K562 (cell line): ENCODE results near the gene NPFF. TPM values are rescaled to one million over a fixed set of nuclear protein-coding genes. Genes with fewer than 3 reads are reported as not detected.
A peak's percentile ranks its signal among the peaks of the same experiment; 100 is the strongest.

Source experiments
- EP400 ChIP-seq: fragments of 450-650 bp; IDR thresholded peaks from 2 replicates; pipeline ENCODE4 v1.6.1; 2017; ENCODE audit warnings: antibody characterized with exemption, mild to moderate bottlenecking, moderate library complexity
- MYC ChIP-seq, 2 experiments: fragments of 250-450 bp in 1 of 2; sonication (Bioruptor Pico) in 1 of 2; IDR thresholded peaks; 2 replicates each; pipeline versions ENCODE4 v1.5.1 to v1.6.1; 2012 to 2021; ENCODE audit warnings: low read depth in 2 of 2, borderline replicate concordance in 1 of 2, improper control_type of control experiment in 1 of 2, low read length in 1 of 2, mild to moderate bottlenecking in 1 of 2, moderate library complexity in 1 of 2
- OTX1 ChIP-seq: fragments of 450-650 bp; formaldehyde crosslinking; IDR thresholded peaks from 2 replicates; pipeline ENCODE4 v1.4.0; 2022; ENCODE audit warnings: mild to moderate bottlenecking
- PML ChIP-seq: IDR thresholded peaks from 2 replicates; pipeline ENCODE4 v1.6.1; 2012; ENCODE audit warnings: low read length, inconsistent platforms
- ZNF239 ChIP-seq: fragments of 250-450 bp; sonication (Bioruptor Pico); IDR thresholded peaks from 2 replicates; pipeline ENCODE4 v1.4.0; 2020; ENCODE audit warnings: mild to moderate bottlenecking
- ZNF561 ChIP-seq: fragments of 450-650 bp; formaldehyde crosslinking; conservative IDR thresholded peaks from 2 replicates; pipeline ENCODE4 v1.4.0; 2020; ENCODE audit warnings: mild to moderate bottlenecking, moderate library complexity
- ZNF584 ChIP-seq: fragments of 200-800 bp; sonication (Bioruptor generic); IDR thresholded peaks from 2 replicates; pipeline ENCODE4 v1.6.1; 2016; ENCODE audit warnings: low read depth, mild to moderate bottlenecking, missing genetic modification characterization, missing compliant biosample characterization
- ZNF589 ChIP-seq: fragments of 200-800 bp; sonication (Bioruptor generic); IDR thresholded peaks from 2 replicates; pipeline ENCODE4 v1.6.1; 2016; ENCODE audit warnings: low read depth, missing genetic modification characterization, missing compliant biosample characterization
- polyA plus RNA-seq, 8 experiments: library from polyadenylated mRNA; depleted of rRNA in 4 of 8; stranded (reverse) in 5 of 8; unstranded in 3 of 8; fragments of >200 nt; fragmentation: Nextera tagmentation in 2 of 8; fragmentation: Illumina TruSeq in 1 of 8; extraction: Ambion mirVana in 2 of 8; extraction: Trizol in 1 of 8; gene quantifications; 2 replicates each; pipeline versions ENCODE4 v1.2.1 to v1.2.3, GENCODE V29; 2011 to 2014; ENCODE audit warnings: inconsistent platforms in 1 of 8, missing spikeins in 1 of 8
- total RNA-seq, 7 experiments: library from RNA; depleted of rRNA in 6 of 7; stranded (reverse); fragments of >200 nt in 6 of 7; fragmentation: Illumina TruSeq in 2 of 7; extraction: Trizol in 2 of 7; gene quantifications; 2 replicates each; pipeline versions ENCODE4 v1.2.1 to v1.2.3, GENCODE V29; 2011 to 2021; ENCODE audit warnings: low replicate concordance in 1 of 7
- TF ChIP-seq, protein P1 (sequence below), 3 experiments: fragments of 200-800 bp in 1 of 3; fragments of 250-450 bp in 1 of 3; fragments of 450-650 bp in 1 of 3; sonication (Bioruptor Pico) in 1 of 3; sonication (Bioruptor generic) in 1 of 3; formaldehyde crosslinking in 1 of 3; IDR thresholded peaks; 2 replicates each; pipeline versions ENCODE4 v1.6.1 to v1.8.0; 2016 to 2022; ENCODE audit warnings: mild to moderate bottlenecking in 2 of 3, missing genetic modification characterization in 2 of 3, missing compliant biosample characterization in 1 of 3, moderate library complexity in 1 of 3
- TF ChIP-seq, protein P2 (sequence below), 2 experiments: fragments of 450-650 bp; IDR thresholded peaks; 2 replicates each; pipeline ENCODE4 v1.6.1; 2018; ENCODE audit warnings: mild to moderate bottlenecking in 2 of 2, low read depth in 1 of 2; ENCODE audit not compliant: partially characterized antibody in 2 of 2
- TF ChIP-seq, protein P3 (sequence below): fragments of 450-650 bp; IDR thresholded peaks from 2 replicates; pipeline ENCODE4 v1.6.1; 2016
- TF ChIP-seq, protein P4 (sequence below): fragments of 450-650 bp; formaldehyde crosslinking; IDR thresholded peaks from 2 replicates; pipeline ENCODE4 v1.4.0; 2020; ENCODE audit warnings: mild to moderate bottlenecking
- TF ChIP-seq, protein P5 (sequence below): fragments of 450-650 bp; formaldehyde crosslinking; IDR thresholded peaks from 2 replicates; pipeline ENCODE4 v1.4.0; 2022; ENCODE audit warnings: missing genetic modification characterization

The NPFF gene
- total and polyA plus RNA-seq, 9 of the 15 experiments (the other 6 are each of a cell fraction or from before 2014, with no cell fraction given): 0.15 to 1.2 (median 0.55) TPM; not detected in 6

DNA sequence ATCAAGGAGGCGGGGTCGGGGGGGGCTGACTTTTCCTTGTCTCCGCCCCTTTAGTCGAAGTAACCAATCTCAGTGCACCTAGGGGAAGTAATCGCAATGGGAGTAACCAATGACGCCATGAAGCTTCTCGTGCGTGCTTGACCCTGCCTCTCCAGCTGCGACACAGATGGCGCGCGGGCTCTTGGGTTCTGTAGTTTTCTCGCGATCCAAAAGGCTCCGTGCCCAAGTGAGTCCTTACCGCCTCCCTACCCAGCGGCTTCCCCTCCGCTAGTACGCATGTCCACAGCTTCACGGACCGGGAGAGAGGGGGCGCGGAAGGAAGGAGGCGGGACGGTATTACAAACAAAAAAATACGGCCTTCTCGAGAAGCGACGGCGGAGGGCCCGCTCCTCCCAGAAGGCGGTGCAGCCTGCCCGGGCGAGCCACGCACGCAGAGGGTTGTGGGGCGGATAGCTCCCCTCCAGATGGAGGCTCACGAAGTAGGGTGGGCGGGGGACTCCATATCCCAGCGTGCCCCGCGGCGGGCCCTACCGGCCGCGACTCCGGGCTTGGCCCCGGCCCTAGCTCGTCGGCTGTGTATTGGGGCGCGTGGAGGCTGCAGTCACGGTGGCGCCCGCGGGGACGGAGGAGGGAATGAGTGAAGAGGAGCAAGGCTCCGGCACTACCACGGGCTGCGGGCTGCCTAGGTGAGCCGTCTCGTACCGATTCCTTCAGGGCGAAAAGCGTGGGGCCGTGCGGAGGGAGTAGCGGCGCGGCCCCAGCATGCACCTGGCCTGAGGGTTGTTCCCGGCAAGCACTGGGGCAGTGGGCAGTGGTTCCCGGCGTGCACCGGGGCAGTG, 6.3 kb downstream of the NPFF start, which contains the start of gene TARBP2 (continued):
- TF ChIP-seq, protein P1, sequence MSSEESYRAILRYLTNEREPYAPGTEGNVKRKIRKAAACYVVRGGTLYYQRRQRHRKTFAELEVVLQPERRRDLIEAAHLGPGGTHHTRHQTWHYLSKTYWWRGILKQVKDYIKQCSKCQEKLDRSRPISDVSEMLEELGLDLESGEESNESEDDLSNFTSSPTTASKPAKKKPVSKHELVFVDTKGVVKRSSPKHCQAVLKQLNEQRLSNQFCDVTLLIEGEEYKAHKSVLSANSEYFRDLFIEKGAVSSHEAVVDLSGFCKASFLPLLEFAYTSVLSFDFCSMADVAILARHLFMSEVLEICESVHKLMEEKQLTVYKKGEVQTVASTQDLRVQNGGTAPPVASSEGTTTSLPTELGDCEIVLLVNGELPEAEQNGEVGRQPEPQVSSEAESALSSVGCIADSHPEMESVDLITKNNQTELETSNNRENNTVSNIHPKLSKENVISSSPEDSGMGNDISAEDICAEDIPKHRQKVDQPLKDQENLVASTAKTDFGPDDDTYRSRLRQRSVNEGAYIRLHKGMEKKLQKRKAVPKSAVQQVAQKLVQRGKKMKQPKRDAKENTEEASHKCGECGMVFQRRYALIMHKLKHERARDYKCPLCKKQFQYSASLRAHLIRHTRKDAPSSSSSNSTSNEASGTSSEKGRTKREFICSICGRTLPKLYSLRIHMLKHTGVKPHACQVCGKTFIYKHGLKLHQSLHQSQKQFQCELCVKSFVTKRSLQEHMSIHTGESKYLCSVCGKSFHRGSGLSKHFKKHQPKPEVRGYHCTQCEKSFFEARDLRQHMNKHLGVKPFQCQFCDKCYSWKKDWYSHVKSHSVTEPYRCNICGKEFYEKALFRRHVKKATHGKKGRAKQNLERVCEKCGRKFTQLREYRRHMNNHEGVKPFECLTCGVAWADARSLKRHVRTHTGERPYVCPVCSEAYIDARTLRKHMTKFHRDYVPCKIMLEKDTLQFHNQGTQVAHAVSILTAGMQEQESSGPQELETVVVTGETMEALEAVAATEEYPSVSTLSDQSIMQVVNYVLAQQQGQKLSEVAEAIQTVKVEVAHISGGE (CRISPR knock-in tag; IDR thresholded peaks at IDR 0.05): peak in 2 of 3 experiments; percentile 51 to 91; a peak in 3 of 6 replicates
- TF ChIP-seq ZNF239 (CRISPR knock-in tag) (peak; percentile 49), OTX1 (peak; percentile 61; the same call in 1 of the 2 replicates), PML (peak; percentile 64), ZNF589 (peak; percentile 93), ZNF584 (CRISPR knock-in tag) (peak; percentile 91), ZNF561 (CRISPR knock-in tag) (0 out of 2 replicates have a peak, but pooled peaks have one; percentile 59), EP400 (peak; percentile 99), MYC (IDR thresholded peaks at IDR 0.05; ENCODE audit: low read depth, low read length) (peak; percentile 93), MYC (CRISPR knock-in tag; IDR thresholded peaks at IDR 0.05; ENCODE audit: borderline replicate concordance, low read depth) (peak; percentile 96; the same call in 1 of the 2 replicates)
- TF ChIP-seq, protein P2, sequence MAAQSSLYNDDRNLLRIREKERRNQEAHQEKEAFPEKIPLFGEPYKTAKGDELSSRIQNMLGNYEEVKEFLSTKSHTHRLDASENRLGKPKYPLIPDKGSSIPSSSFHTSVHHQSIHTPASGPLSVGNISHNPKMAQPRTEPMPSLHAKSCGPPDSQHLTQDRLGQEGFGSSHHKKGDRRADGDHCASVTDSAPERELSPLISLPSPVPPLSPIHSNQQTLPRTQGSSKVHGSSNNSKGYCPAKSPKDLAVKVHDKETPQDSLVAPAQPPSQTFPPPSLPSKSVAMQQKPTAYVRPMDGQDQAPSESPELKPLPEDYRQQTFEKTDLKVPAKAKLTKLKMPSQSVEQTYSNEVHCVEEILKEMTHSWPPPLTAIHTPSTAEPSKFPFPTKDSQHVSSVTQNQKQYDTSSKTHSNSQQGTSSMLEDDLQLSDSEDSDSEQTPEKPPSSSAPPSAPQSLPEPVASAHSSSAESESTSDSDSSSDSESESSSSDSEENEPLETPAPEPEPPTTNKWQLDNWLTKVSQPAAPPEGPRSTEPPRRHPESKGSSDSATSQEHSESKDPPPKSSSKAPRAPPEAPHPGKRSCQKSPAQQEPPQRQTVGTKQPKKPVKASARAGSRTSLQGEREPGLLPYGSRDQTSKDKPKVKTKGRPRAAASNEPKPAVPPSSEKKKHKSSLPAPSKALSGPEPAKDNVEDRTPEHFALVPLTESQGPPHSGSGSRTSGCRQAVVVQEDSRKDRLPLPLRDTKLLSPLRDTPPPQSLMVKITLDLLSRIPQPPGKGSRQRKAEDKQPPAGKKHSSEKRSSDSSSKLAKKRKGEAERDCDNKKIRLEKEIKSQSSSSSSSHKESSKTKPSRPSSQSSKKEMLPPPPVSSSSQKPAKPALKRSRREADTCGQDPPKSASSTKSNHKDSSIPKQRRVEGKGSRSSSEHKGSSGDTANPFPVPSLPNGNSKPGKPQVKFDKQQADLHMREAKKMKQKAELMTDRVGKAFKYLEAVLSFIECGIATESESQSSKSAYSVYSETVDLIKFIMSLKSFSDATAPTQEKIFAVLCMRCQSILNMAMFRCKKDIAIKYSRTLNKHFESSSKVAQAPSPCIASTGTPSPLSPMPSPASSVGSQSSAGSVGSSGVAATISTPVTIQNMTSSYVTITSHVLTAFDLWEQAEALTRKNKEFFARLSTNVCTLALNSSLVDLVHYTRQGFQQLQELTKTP (IDR thresholded peaks at IDR 0.05; ENCODE audit: low read depth in 1 of 2, partially characterized antibody in 2 of 2): peak in 1 of 2 experiments; percentile 98
- TF ChIP-seq, protein P3, sequence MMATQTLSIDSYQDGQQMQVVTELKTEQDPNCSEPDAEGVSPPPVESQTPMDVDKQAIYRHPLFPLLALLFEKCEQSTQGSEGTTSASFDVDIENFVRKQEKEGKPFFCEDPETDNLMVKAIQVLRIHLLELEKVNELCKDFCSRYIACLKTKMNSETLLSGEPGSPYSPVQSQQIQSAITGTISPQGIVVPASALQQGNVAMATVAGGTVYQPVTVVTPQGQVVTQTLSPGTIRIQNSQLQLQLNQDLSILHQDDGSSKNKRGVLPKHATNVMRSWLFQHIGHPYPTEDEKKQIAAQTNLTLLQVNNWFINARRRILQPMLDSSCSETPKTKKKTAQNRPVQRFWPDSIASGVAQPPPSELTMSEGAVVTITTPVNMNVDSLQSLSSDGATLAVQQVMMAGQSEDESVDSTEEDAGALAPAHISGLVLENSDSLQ: peak; percentile 73
- TF ChIP-seq, protein P4, sequence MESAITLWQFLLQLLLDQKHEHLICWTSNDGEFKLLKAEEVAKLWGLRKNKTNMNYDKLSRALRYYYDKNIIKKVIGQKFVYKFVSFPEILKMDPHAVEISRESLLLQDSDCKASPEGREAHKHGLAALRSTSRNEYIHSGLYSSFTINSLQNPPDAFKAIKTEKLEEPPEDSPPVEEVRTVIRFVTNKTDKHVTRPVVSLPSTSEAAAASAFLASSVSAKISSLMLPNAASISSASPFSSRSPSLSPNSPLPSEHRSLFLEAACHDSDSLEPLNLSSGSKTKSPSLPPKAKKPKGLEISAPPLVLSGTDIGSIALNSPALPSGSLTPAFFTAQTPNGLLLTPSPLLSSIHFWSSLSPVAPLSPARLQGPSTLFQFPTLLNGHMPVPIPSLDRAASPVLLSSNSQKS: no peak
- TF ChIP-seq, protein P5, sequence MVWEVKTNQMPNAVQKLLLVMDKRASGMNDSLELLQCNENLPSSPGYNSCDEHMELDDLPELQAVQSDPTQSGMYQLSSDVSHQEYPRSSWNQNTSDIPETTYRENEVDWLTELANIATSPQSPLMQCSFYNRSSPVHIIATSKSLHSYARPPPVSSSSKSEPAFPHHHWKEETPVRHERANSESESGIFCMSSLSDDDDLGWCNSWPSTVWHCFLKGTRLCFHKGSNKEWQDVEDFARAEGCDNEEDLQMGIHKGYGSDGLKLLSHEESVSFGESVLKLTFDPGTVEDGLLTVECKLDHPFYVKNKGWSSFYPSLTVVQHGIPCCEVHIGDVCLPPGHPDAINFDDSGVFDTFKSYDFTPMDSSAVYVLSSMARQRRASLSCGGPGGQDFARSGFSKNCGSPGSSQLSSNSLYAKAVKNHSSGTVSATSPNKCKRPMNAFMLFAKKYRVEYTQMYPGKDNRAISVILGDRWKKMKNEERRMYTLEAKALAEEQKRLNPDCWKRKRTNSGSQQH: peak; percentile 60
